ENCODE measurements around the gene ATOX1. TPM values are rescaled to one million over a fixed set of nuclear protein-coding genes. Genes with fewer than 3 reads are reported as not detected.

Gene ATOX1
- total and polyA plus RNA-seq, 2 of the 13 experiments (the other 11 are each of a cell fraction or from before 2014, with no cell fraction given), result 62.4 to 124 TPM

GRCh38 chr5:151770383-151771258, 12.2 kb upstream of the ATOX1 start (continued):
- TF ChIP-seq RFX5 (IDR thresholded peaks at IDR 0.05; ENCODE audit: low read depth, low read length), result no peak
- TF ChIP-seq KAT8 (CRISPR knock-in tag; IDR thresholded peaks at IDR 0.05), result no peak; the same call in 1 of the 2 replicates
- TF ChIP-seq TOPORS (CRISPR knock-in tag; IDR thresholded peaks at IDR 0.05), result no peak
- no peak for TF ChIP-seq ZEB1 (IDR thresholded peaks at IDR 0.05; ENCODE audit: insufficient replicate concordance, low read depth)
- TF ChIP-seq ZNF792 (CRISPR knock-in tag; IDR thresholded peaks at IDR 0.05), result no peak
- TF ChIP-seq ZNF687 (CRISPR knock-in tag; IDR thresholded peaks at IDR 0.05), result peak; percentile 76
- TF ChIP-seq RARA (CRISPR knock-in tag; IDR thresholded peaks at IDR 0.05), result no peak
- no peak for TF ChIP-seq RNF219 (CRISPR knock-in tag; IDR thresholded peaks at IDR 0.05)
- no peak for TF ChIP-seq THAP8 (CRISPR knock-in tag; IDR thresholded peaks at IDR 0.05; ENCODE audit: borderline replicate concordance)
- peak; percentile 82; the same call in 1 of the 2 replicates for TF ChIP-seq ZFP91 (CRISPR knock-in tag; IDR thresholded peaks at IDR 0.05; ENCODE audit: borderline replicate concordance)
- TF ChIP-seq ZNF776 (CRISPR knock-in tag; IDR thresholded peaks at IDR 0.05), result no peak
- TF ChIP-seq ARID2 (CRISPR knock-in tag; IDR thresholded peaks at IDR 0.05; ENCODE audit: borderline replicate concordance), result no peak
- TF ChIP-seq AHR (CRISPR knock-in tag; IDR thresholded peaks at IDR 0.05), result 0 out of 2 replicates have a peak, but pooled peaks have one; percentile 28
- no peak for TF ChIP-seq PAWR (CRISPR knock-in tag; IDR thresholded peaks at IDR 0.05; ENCODE audit: borderline replicate concordance)
- TF ChIP-seq ZBTB49 (CRISPR knock-in tag; IDR thresholded peaks at IDR 0.05; ENCODE audit: borderline replicate concordance), result no peak
- TF ChIP-seq MED8 (CRISPR knock-in tag; IDR thresholded peaks at IDR 0.05; ENCODE audit: insufficient replicate concordance), result no peak
- TF ChIP-seq ETV5 (CRISPR knock-in tag; IDR thresholded peaks at IDR 0.05; ENCODE audit: borderline replicate concordance), result no peak
- no peak for TF ChIP-seq TCF7 (IDR thresholded peaks at IDR 0.05; ENCODE audit: low read depth)

All from HepG2 (cell line).